IMR-90 (cell line): ENCODE results near the gene ATP1A1. TPM values are rescaled to one million over a fixed set of nuclear protein-coding genes. Genes with fewer than 3 reads are reported as not detected.

Experiments
- CHD1 ChIP-seq: IDR thresholded peaks from 2 replicates; pipeline ENCODE4 v1.6.1; 2012; ENCODE audit warnings: low read depth, low read length, improper control_type of control experiment
- MAZ ChIP-seq: IDR thresholded peaks from 2 replicates; pipeline ENCODE4 v1.6.1; 2012; ENCODE audit warnings: low read depth, mild to moderate bottlenecking, low read length, improper control_type of control experiment, moderate library complexity, borderline replicate concordance
- RCOR1 ChIP-seq: IDR thresholded peaks from 2 replicates; pipeline ENCODE4 v1.6.1; 2012; ENCODE audit warnings: mild to moderate bottlenecking, low read length, improper control_type of control experiment; ENCODE audit not compliant: insufficient replicate concordance
- polyA plus RNA-seq, 3 experiments: library from polyadenylated mRNA; depleted of rRNA; stranded (reverse); fragments of >200 nt; gene quantifications; 2 replicates each; pipeline ENCODE4 v1.2.3, GENCODE V29; 2012; ENCODE audit warnings: low replicate concordance in 1 of 3
- total RNA-seq: library from RNA; depleted of rRNA; stranded (reverse); fragments of >200 nt; gene quantifications from 2 replicates; pipeline ENCODE4 v1.2.3, GENCODE V29; 2012

ATP1A1 gene
- total and polyA plus RNA-seq, 2 of the 4 experiments (the other 2 are of a cell fraction) = 116 to 125 TPM

DNA sequence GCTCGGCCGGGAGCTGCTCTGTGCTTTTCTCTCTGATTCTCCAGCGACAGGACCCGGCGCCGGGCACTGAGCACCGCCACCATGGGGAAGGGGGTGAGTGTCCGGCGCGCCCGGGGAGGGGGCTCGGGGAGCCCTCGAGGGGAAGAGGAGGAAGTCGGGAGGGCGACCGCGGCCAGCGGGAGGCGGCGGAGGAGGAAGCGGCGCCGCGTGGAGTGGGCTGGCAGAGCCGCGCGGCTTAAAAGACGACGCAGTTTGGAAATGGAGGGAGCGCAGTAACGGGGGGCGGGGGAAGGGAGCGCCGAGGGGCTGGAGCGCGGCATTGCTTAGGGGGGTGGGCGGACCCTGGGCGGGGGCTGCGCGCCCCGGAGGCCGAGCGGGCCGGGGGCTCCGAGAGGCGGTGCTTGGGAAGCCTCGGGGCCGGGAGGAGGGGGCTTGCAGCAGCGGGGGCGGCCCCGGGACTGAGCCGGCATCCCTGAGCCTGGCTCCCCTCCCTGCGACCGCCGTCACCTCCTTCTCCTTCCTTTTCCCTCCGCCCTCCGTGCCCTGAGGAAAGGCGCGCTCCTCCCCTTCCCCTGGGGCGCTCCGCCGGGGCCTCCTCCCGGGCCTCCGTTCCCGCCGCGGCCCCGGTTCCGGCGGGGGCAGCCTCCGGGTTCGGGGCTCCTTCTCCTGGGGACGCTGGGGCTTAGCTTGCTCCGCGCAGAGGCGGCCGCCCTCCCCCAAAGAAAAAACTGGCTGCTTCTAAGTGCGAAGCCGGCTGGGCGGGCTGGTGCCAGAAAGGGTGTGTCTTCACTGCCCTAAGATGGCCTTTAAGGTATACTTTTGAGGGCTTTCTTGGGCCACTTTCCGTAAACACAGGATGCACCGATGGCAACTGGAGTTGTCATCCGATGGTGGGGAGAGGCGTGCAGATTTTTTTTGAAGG, 648 bp downstream of the ATP1A1 start (continued):
- TF ChIP-seq RCOR1 (no peak), CHD1 (no peak), MAZ (no peak)
